Daoy (cell line): ENCODE data around the gene MXRA5. TPM values are rescaled to one million over a fixed set of nuclear protein-coding genes. Genes with fewer than 3 reads are reported as not detected.
"Not testable (repeated sequence)": the region's sequence is repeated elsewhere in the genome, so short reads cannot be mapped to it uniquely, and the experiment has no call there.

Experiments
- DNase-seq: peaks from one replicate; pipeline ENCODE4 v3.0.0-alpha.2; 2015; ENCODE audit warnings: low read depth
- total RNA-seq: library from RNA; depleted of rRNA; stranded (reverse); fragments of >200 nt; shearing (Covaris generic); gene quantifications from 2 replicates; pipeline ENCODE4 v1.2.3, GENCODE V29; 2014; rRNA removed

Gene MXRA5, protein sequence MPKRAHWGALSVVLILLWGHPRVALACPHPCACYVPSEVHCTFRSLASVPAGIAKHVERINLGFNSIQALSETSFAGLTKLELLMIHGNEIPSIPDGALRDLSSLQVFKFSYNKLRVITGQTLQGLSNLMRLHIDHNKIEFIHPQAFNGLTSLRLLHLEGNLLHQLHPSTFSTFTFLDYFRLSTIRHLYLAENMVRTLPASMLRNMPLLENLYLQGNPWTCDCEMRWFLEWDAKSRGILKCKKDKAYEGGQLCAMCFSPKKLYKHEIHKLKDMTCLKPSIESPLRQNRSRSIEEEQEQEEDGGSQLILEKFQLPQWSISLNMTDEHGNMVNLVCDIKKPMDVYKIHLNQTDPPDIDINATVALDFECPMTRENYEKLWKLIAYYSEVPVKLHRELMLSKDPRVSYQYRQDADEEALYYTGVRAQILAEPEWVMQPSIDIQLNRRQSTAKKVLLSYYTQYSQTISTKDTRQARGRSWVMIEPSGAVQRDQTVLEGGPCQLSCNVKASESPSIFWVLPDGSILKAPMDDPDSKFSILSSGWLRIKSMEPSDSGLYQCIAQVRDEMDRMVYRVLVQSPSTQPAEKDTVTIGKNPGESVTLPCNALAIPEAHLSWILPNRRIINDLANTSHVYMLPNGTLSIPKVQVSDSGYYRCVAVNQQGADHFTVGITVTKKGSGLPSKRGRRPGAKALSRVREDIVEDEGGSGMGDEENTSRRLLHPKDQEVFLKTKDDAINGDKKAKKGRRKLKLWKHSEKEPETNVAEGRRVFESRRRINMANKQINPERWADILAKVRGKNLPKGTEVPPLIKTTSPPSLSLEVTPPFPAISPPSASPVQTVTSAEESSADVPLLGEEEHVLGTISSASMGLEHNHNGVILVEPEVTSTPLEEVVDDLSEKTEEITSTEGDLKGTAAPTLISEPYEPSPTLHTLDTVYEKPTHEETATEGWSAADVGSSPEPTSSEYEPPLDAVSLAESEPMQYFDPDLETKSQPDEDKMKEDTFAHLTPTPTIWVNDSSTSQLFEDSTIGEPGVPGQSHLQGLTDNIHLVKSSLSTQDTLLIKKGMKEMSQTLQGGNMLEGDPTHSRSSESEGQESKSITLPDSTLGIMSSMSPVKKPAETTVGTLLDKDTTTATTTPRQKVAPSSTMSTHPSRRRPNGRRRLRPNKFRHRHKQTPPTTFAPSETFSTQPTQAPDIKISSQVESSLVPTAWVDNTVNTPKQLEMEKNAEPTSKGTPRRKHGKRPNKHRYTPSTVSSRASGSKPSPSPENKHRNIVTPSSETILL (N-terminal part only)
- 0.21 and 0.51 TPM in 2 replicates for total RNA-seq

DNA sequence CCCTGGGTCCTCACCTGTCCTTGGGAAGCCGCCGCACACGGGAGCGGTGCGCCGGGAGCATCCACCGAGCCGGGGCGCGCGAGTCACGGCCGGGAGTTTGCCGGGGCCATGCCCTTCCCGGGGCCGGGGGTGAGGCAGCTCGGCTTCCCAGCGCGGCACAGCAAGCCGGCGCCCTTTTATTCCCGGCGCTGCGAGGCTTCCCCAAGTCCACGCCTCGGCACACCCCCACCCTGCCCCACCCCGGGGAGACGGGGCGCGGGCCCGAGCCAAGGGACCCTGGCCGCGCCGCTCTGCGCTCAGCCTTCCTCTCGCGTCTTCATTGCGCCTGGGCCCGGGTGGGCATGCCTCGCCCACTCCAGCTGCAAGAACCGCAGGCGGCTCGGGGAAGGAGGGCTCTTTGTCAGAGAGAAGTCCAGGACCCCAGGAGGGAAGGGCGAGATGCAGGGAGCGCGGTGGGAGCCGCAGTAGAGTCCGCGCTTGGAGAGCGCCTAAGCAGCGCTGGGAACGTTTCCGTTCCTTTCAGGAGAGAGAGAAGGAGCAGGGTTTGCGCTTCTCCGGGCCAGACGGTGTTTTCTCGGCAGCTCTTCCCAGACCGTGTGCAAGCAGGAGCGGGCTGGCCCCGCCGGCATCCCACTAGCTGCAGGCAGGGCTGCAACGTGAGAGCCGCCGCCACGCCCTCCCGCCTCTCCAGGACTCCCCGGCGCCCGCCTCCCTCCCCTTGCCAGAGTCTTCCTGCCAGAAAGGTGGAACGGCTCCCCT lies at the start of gene MXRA5:
Gene MXRA5, minus strand, starts transcription at position 152 of the 759 bp plus-strand sequence. CDS start 2,819 bp downstream, outside the sequence.
- peak; percentile 37 for DNase-seq

DNA sequence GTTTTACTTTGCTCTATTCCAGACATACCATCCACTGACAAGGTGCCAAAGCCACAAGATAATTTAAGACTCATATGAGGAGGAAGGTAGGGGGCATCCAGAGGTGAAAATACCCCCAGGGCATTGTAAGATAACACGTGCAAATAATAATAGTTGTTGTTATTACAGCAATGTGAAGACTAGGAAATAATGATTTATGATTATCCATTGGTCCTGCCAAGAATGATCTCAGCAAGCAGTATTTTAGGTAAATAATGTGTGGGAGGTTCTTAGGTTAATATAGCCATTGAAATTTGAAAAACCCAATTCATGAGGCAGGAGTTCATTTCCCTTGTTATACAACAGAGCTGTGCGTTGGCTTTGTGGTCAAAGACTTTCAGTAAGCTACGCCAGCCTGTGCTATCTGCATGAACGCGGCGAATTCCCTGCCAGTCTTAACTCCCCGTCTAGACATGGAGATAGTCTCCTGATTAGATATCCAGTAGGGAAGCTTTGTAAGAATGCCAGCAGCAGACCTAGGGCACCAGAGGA lies 47.2 kb upstream of the MXRA5 start:
- DNase-seq: peak; percentile 82

DNA sequence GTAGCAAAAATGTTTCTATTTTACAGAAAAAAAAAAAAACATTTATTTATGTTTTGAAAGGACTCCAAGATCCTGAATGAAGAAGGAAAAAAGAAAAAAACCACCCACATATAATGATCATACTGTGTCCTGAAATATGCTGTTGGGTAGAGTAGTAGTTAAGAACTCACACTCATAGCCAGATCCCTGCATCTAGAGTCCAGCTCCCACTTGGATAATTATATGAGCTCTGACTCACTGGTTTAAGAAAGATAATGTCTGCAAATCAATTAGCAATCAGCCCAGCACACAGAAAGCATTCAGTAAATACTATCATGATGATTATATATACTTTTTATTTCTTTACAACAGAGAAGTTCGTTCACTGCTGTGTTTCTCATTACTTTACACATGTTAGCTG lies 46.7 kb upstream of the MXRA5 start:
- DNase-seq: no peak

DNA sequence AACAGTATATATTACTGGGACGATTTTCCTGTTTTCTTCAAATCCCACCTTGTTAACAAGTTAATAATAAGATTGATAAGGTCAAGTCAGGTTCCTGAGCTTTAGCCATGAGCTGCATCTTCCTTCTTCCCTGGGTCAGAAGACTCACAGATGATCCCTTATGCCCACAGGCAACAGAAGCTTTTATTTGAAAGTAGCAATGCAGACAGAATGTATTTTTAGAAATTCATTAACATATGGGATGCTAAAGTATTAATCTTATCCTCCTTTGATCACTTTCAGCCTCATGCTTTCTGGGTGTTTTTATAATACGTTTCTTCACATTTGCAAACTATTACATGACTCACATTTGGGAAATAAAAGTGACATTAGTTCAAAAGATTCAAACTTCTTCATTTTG lies 42.0 kb upstream of the MXRA5 start:
- no peak for DNase-seq

DNA sequence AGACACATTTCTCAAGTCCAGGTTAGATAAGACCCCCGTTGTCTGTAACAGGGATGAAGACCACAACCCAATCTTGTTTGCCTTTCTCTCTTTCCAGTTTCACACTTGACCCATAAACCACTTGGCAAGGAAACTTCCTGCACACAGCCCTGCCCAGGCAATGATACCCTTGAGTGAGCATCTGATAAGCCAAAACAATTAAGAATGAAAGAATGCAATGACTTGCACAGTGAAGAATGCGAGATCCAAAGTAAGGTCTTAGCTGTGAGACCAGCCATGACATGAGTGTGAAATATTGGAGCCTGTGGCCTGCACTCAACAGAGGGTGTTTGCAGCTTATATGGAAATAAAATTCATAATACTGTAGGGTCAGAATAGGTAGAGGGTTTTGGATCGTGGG lies 37.9 kb upstream of the MXRA5 start:
- DNase-seq: peak; percentile 71

DNA sequence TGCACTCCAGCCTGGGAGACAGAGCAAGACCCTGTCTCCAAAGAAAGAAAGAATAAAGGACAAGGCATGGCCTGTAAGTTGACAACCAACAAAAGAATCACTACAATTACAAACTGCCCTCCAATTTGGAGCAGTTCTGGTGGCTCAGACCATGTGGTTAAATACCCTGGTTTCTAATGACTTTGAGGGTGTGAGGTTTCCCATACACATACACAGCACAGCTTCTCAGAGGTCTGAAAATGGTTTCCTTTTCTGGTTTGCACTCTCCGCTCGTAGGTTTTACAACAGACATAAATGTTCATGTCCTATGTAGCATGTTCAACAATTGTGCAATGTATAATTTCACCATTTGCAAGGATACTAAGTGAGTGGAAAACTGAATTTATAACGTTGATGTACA lies 34.2 kb upstream of the MXRA5 start:
- DNase-seq: no peak

DNA sequence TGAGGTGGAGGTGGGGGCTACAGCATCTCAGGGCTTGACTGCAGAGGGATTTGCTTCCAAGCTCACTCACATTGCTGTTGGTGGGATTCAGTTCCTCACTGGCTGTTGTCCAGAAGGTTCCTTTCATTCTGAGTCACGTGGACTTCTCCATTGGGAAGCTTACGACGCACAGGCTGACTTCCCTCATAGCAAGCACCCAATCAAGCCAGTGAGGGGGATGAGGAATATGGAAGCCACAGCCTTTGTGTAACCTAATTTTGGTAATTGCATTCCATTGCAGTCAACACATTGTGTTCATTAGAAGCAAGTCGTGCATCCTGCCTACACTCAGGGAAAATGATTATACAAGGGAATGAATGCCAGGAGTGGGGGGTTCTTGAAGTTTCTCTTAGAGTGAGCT lies 32.7 kb upstream of the MXRA5 start:
- no peak for DNase-seq

DNA sequence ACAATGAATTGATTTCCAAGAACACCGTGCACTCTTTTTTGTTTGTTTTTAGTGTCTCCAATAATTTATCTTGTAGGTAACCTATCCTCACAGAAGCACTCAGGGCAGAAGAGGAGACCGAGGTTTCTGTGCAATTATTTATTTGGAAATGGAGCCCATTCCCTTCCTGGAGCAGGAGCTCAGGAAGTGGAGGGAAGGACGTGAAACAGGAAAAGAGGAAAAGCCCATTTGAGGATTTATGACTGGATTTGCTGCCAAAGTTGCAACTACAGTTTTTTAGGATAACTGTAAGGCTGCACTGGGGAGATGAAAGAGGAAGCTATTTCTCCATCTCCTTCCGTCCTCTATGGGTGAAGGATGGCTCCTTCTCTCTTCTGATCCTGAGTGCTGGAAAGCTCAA lies 31.7 kb upstream of the MXRA5 start:
- no peak for DNase-seq

DNA sequence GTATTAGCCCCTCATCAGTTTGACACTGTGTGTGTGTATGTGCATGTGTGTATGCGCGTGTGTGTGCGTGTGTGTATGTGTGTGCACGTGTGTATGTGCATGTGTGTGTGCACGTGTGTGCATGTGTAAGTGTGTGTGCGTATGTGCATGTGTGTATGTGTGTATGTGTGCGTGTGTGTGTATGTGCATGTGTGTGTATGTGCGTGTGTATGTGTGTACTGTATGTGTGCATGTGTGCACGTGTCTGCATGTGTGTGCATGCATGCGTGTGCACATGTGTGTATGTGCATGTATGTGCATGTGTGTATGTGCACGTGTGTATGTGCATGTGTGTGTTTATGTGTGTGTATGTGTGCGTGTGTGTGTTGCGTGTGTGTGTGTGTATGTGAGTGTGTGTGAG lies 31.1 kb upstream of the MXRA5 start:
- no peak for DNase-seq

DNA sequence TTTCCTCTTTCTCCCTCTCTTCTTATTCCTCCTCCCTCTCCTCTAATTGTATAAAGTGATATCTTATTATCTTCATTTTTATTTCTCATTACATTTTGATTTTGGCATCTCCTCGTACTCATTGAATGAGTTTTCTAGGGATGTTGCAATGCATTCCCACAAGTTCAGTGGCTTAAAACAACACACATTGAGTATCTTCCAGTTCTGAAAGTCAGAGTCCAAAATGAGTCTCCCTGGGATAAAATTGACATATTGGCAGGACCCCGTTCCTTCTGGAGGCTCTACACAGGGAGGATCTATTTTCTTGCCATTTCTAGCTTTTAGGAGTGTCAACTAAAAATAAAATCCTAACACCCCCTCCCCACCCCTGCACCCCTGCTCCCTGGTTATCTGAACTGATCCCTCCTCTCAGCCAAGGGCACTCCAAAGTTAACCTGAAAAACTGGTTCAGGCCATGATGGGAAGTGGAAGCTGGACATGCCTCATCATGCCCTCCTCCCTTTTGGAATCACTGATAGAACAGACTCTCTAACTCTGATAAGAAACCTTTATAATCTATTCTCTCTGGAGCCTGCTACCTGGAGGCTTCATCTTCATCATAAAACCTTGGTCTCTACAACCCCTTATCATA lies 29.5 kb upstream of the MXRA5 start:
- DNase-seq: not testable (repeated sequence)

DNA sequence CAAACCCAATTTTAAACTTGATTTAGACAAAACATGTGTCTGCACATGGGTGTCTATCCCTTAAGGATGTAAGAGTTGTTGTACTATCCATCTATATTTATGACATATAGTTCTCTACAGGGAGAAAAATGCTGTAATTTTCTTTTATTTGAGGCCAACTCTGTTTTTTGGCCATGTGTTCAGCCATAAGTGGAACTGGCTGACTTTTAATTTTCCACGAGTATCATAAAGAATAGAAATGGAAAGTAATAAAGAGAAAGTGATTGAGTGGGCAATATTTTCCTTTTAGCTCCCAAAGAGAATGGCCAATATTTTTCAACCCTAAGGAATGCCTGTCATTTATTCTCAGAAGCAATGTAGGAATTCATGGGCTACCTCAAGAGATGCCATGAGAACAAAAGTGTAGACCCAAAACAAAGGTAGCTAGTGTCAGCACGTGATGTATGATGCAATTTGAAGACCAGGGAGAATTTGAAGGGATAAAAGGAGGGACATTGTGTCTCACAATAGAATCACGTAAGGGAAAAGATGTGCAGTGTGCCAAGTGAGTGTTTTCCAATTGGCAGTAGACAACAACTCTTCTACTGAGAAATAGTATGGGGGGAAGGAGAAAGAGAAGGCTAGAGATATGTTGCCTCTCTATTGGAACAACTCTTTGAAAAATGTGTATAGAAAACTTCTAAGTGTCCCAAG lies 27.8 kb upstream of the MXRA5 start:
- no peak for DNase-seq

DNA sequence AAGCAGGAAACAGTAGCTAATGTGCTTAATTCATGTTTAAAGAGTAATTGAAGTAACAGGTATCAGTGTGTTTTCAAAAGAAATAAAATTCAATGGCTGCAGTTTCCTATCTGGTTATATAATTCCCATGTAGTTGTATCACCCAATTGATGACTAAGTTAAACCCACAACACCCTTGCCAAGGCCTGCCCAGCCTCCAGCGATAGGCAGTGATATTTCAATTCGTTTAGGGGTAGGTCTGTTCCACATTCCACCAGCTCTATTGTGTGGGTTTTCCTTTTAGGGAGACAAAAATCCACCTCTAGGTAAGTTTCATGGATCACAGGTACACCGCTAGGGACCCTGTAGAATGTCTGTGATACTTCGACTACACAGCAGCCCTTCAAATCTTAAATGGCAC lies 24.7 kb upstream of the MXRA5 start:
- no peak for DNase-seq

DNA sequence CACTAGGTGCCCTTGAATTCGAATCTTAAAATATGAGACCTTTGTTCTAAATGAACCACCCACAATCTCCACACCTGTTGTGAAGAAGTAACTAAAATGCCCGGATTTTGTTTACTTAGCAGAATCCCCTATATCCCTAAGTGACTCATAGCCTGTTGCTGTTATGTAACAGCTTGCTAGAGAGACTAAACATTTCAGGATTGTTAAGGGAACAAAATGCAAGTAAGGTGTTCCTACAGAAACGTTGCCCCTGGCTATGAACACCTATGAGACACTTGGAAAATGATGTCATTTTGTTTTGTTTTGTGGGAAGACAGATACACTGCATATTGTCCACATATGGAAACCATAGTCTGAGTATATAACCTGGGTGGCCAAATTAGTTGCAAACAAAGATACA lies 24.2 kb upstream of the MXRA5 start:
- no peak for DNase-seq

DNA sequence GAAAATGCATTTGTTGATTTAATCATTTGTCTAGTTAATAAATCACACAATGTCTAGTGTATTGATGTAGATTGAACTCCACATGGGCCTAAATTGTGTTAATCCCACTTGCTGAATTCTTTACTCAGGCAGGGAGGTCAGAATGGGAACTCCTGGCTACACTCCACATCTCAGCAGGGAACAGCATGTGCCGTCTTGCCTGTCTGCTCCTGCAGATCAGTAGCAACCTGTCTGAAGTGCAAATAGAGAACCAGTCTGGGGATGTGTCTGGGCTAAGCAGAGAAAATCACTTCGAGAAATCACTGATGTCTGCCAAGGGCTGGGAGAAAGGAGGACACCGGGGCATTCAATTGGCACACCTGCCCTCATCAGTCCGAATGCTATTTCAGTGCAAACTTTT lies 16.5 kb upstream of the MXRA5 start:
- DNase-seq: no peak

DNA sequence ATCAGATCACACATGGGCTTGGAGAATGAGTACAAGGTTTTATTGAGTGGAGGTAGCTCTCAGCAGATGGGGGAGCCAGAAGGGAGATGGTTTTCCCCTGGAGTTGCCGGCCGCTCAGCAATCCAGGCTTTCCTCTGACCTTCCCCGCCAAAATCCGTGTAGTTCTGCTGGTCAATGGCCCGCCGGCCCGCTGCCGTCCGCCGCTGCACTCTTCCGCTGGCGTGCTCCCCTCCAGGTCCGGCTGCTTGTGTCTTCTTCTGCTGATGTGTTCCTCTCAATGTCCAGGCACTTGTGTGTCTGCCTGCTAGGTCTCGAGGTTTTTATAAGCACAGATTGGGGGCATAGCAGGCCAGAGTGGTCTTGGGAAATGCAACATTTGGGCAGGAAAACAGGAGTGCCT lies 14.4 kb upstream of the MXRA5 start:
- DNase-seq: no peak

DNA sequence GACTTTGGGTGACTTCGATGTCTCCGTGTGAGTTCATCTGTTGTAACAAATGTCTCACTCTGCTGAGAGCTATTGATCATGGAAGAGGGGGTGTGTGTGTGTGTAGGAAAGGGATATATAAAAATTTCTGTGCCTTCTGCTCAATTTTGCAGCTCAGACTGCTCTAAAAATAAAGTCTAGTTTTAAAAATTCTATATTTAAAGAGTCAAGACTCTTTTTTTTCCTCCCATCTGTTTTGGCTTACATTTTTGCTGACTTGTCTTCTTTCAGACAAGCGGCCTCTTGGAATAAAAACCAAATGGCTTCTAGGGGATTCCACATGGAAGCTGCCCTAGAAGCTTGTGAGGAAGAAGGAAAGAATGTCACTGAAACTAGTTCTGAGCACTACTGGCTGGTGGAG lies 6.3 kb upstream of the MXRA5 start:
- not testable (repeated sequence) for DNase-seq

DNA sequence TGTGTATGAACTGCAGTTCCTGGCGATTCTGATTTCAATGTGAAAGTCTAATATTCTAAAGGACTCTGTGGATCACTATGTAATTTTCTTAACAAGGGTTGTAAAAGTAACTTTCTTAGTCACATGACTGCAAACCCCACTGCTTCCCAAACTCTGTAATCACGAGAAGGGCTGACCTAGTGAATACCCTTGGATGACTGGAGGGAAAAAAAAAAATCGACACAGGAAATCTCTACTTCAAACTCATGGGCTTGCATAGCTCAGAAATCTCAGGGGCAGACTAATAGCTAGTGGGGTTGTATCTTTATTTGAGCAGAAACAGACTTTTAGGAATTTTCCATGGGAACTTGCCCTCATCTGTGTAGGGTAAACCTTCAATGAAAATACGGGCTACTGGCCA lies 4.8 kb upstream of the MXRA5 start:
- DNase-seq: no peak

DNA sequence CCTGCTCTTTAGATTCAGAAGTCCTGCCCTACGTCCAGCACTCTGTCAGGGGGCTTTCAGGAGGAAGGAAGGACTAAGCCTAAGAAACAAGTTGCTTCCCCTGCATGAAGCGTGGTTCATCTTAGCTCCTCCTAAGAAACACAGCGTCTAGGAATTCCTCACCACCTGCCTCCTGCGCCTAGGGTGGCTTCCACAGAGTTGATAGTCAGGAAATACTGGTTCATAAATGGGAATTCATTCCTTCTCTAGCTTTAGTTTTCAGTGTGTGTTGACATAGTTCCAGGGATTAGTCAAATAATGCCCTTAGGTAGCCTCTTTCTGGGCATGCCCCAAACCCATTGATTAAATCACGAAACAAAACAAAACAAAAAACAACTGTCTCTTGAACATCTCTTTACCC lies 1.7 kb upstream of the MXRA5 start:
- no peak for DNase-seq

DNA sequence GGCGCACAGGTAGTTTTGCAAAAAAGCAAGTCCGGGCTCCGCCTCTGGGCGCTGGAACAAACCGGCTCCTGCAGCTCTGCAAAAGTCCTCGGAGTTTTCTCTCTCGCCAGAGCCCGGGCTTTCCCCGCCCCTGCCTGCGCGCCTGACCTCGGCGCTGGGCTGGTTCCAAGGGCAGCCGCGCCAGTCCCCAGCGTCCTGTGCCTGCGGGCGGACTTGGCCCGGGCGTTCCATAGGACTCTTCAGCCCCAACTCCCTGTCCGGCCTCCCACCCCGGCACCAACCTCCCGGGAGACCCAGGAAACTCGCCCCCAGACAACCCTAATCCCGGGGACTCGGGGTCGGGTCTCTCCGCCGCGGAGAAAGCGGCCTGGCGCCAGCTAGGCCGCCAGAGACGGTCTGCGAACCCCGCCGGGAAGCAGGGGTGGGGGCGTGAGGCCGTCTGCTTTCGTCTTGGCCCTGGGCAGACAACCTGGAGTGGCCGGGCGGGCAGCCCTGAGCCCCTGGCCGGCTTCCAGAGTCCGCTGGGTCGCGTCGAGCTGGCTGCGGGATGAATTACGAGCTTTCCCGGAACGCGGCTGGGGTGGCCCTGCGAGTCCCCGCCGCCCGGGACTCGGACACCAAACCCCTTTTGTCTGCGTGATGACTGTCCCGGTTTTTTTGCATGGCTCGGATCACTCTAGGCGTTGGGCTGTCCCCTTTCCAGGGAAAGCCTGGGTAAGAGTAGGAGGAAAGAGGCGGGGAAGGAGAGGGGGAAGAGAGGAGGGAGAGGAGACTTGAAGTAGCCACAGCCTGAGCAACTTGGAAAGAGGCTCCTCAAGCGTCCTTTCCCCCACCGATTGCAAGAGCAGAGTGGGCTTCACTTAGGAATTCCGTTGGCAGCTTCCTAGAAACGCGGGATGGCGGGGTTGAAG lies 916 bp downstream of the MXRA5 start:
- DNase-seq: peak; percentile 39
